ENCODE measurements around the gene JAKMIP1.

The JAKMIP1 gene

DNA sequence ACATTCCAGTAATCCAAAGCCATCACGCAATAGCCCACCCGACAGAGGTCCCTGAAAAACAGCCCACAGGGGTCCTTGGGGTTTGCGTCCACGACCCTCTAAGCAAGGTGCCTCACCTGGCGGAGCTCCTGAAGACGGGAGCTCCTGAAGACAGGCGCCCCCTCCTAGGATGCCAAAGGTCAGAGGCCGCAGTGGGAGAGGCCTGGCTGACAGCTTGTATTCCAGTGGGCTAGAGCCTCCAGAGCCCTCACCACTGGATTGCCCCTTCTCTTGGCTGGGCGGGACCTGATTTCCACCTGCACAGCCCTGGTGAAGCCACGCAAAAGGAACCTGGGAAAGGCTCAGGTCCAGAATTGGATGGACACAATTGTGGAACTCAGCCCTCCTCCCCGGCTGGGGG is 39.6 kb upstream of the JAKMIP1 start:
- TF ChIP-seq, protein P1, sequence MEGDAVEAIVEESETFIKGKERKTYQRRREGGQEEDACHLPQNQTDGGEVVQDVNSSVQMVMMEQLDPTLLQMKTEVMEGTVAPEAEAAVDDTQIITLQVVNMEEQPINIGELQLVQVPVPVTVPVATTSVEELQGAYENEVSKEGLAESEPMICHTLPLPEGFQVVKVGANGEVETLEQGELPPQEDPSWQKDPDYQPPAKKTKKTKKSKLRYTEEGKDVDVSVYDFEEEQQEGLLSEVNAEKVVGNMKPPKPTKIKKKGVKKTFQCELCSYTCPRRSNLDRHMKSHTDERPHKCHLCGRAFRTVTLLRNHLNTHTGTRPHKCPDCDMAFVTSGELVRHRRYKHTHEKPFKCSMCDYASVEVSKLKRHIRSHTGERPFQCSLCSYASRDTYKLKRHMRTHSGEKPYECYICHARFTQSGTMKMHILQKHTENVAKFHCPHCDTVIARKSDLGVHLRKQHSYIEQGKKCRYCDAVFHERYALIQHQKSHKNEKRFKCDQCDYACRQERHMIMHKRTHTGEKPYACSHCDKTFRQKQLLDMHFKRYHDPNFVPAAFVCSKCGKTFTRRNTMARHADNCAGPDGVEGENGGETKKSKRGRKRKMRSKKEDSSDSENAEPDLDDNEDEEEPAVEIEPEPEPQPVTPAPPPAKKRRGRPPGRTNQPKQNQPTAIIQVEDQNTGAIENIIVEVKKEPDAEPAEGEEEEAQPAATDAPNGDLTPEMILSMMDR (conservative IDR thresholded peaks at IDR 0.05; ENCODE audit: low read depth, low read length), result no peak
- no peak for DNase-seq (ENCODE audit: low read depth)
- H3K4me3 ChIP-seq (ENCODE audit: low read length), result no peak overlapping the region

DNA sequence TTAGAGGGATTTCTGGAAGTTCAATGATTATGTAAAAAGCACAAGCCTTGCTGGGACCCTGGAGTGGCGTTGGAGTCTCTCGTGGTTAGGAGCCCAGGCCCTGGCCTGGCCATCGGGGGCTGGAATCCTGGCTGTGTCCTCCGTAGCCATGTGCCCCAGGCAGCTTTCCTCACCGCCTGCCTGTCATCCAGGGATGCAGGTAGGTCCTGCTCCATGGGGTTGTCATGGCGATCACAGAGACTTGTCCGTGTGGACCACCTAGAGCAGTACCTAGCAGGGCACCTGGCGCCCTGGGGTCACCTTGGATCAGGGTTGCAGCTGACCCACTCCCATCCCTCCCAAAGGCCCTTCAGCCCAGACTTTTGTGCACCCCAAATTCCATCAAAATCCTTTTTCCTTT is 39.1 kb upstream of the JAKMIP1 start:
- TF ChIP-seq, protein P1 (conservative IDR thresholded peaks at IDR 0.05; ENCODE audit: low read depth, low read length), result no peak
- DNase-seq (ENCODE audit: low read depth), result no peak
- H3K4me3 ChIP-seq (ENCODE audit: low read length), result no peak overlapping the region

DNA sequence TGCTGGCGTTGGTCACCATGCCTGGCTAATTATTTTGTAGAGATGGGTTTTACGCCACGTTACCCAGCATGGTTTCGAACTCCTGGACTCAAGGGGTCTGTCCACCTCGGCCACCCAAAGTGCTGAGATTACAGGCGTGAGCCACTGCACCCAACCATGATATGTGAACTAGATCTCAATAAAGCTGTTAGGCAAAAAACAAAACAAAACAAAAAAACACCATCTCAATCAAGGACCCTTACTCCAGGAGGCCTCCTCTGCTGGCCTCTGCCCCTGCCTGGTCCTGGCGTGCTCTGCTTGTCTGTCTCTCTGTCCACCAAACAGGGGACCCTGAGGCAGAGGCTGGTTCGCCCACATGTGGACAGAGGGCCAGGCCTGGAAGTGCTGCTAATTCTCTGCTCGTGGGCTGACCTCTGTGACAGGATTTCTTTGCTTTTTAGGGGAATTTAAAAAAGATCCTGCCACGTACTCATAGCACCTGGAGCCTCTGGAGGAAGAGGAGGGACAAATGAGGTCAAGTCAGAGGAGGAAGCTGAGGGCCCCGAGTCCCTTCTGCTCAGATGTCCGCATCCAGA is 36.6 kb upstream of the JAKMIP1 start:
- no peak overlapping the region for H3K4me3 ChIP-seq (ENCODE audit: low read length)
- TF ChIP-seq, protein P1 (conservative IDR thresholded peaks at IDR 0.05; ENCODE audit: low read depth, low read length), result no peak
- no peak for DNase-seq (ENCODE audit: low read depth)

DNA sequence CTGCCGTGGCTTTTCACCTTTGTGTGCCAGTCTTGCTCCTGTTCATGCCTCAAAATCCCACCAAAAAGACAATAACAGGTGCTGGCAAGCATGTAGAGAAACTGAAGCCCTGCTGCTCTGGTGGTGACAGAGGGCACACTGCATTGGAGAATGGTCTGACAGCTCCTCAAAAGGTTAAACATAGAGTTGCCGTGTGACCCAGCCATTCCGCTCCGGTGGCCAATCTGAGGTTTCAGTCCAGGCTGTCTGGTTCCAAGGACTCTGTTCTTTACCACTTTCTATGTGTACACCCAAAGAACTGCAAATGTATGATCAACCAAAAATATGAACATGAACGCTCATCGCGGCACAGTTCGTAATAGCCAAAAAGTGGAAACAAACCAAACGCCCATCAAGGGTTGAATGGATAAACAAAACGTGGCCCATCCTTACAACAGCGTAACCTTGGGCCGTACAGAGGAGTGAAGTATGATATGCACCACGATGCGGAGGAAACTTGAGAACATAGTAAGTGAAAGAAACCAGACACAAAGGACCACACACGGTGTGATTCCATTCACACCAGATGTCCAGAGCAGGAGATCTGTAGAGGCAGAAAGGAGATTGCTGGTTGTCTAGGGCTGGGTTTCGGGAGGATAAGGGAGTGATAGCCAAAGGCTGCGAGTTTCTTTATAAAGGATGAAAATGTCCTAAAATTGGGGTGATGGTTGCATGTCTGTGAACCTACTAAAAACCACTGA is 35.7 kb upstream of the JAKMIP1 start:
- TF ChIP-seq, protein P1 (conservative IDR thresholded peaks at IDR 0.05; ENCODE audit: low read depth, low read length), result no peak
- H3K4me3 ChIP-seq (ENCODE audit: low read length), result no peak overlapping the region
- DNase-seq (ENCODE audit: low read depth), result no peak

DNA sequence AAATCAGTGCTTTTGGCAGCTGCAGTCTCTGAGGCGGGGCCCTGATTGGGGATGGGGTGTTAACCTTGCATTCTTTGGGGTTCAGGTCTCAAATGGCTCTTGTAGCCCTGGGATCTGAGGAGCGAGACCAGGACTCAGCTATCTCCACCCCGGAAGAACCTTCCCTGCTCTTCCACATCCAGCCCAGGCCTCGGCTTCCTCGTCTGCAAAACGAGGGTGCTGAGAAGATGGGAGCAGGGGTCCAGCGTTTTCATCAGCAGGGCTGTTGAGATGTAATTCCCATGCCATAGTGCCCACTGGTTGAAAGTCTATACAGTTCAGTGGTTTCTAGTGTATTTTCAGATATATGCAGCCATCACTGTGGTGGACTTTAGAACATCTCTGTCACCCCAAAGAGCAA is 34.7 kb upstream of the JAKMIP1 start:
- DNase-seq (ENCODE audit: low read depth), result no peak
- TF ChIP-seq, protein P1 (conservative IDR thresholded peaks at IDR 0.05; ENCODE audit: low read depth, low read length), result no peak
- H3K4me3 ChIP-seq (ENCODE audit: low read length), result no peak overlapping the region

DNA sequence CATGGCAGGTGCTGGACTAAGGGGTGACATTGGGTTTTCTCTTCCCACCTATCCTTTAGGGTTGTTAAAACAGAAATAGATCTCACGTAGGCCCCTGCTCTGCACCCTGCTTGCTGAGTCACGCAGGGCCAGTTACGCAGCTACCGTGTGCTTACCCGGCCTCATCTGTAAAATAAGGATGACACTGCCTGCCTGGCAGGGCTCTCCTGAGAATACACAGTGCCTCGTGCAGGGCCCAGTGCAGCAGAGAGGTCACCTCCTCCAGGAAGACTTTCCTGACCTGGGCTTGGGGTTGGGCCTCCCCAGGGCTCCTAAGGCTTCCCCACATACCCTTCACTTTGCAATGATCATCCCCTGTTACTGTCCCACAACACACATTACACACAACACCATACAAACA is 33.6 kb upstream of the JAKMIP1 start:
- no peak for DNase-seq (ENCODE audit: low read depth)
- TF ChIP-seq, protein P1 (conservative IDR thresholded peaks at IDR 0.05; ENCODE audit: low read depth, low read length), result no peak
- H3K4me3 ChIP-seq (ENCODE audit: low read length), result no peak overlapping the region

Measured in retinal pigment epithelial cell (primary cell).